ENCODE measurements around the gene H2AZ2.
"Not testable (repeated sequence)": the region's sequence is repeated elsewhere in the genome, so short reads cannot be mapped to it uniquely, and the experiment has no call there.

The H2AZ2 gene

DNA sequence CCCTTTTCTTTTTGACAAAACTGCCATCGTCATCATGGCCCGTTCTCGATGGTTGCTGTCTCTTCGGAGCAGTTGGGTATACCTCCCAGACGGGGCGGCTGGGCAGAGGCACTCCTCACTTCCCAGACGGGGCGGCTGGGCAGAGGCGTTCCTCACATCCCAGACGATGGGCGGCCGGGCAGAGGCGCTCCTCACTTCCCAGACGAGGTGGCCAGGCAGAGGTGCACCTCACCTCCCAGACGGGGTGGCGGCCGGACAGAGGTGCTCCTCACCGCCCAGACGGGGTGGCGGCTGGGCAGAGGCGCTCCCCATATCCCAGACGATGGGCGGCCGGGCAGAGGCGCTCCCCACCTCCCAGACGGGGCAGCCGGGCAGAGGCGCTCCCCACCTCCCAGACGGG lies 22.9 kb upstream of the H2AZ2 start:
- DNase-seq (ENCODE audit: low spot score) = not testable (repeated sequence)

DNA sequence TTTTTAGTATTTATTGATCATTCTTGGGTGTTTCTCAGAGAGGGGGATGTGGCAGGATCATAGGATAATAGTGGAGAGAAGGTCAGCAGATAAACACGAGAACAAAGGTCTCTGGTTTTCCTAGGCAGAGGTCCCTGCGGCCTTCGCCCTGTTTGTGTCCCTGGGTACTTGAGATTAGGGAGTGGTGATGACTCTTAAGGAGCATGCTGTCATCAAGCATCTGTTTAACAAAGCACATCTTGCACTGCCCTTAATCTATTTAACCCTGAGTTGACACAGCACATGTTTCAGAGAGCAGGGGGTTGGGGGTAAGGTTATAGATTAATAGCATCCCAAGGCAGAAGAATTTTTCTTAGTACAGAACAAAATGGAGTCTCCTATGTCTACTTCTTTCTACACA lies 22.4 kb upstream of the H2AZ2 start:
- not testable (repeated sequence) for DNase-seq (ENCODE audit: low spot score)

DNA sequence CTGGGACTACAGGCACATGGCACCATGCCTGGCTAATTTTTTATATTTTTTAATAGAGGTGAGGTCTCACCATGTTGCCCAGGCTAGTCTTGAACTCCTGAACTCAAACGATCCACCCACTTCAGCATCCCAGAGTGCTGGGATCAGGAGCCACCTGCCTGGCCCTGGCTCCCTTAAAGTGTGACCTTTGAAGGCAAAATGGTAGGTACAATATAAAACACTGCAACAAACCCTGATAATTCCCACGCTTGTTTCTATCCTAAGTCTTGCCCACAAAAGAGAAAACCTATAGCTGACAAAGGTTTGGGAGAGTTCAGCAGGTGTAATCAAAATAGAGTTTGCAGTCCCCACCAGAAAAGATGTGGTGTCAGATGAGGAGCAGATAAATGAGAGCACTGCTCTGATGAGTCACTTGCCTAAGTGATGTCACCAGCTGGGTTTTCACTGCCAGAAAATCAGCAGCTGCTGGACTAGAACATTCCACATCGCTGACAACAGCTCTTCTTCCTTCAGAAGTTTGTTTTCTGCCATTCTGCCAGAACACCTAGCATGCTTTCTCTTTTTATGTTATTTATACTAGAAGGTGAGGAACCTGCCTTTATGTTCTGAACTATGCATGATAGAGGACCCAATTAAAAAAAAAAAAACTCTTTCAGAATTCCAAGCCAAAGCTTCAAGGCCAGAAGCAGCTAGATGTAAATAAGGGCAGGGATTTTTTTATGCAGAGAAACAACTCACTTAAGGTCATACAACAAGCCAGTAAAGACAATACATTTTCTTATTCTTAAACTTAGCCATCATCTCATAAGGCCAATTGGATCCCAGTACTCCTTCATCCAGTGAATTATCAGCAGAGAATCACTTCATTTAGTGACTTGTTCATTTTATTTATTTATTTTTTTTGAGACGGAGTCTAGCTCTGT lies 19.4 kb upstream of the H2AZ2 start:
- DNase-seq (ENCODE audit: low spot score) = peak; percentile 88

DNA sequence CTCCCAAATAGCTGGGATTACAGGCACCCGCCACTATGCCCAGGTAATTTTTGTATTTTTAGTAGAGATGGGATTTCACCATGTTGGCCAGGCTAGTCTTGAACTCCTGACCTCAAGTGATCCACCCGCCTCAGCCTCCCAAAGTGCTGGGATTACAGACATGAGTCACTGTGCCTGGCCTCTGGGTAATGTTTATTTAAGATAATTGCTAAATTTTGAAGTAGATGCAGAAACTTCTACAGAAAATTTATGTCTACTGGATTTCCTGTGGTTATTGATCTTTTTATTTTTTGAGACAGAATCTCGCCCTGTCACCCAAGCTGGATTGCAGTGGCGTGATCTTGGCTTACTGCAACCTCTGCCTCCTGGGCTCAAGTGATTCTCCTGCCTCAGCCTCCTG lies 14.1 kb upstream of the H2AZ2 start:
- DNase-seq (ENCODE audit: low spot score) = not testable (repeated sequence)

DNA sequence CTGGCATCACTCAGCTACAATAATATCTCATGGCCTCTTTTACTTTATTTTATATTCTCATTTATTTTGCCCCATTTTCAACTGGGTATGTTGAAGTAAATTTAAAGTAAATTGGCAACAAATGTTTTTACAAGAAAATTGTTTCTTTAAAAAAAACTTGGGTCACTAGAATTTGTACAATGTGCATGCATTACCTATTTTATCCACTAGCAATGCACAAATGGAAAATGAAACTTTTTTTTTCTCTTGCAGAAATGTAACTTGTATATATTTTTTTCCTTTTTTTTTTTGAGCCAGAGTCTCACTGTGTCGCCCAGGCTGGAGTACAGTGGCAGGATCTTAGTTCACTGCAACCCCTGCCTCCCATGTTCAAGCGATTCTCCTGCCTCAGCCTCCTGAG lies 10.3 kb upstream of the H2AZ2 start:
- no peak for DNase-seq (ENCODE audit: low spot score)

DNA sequence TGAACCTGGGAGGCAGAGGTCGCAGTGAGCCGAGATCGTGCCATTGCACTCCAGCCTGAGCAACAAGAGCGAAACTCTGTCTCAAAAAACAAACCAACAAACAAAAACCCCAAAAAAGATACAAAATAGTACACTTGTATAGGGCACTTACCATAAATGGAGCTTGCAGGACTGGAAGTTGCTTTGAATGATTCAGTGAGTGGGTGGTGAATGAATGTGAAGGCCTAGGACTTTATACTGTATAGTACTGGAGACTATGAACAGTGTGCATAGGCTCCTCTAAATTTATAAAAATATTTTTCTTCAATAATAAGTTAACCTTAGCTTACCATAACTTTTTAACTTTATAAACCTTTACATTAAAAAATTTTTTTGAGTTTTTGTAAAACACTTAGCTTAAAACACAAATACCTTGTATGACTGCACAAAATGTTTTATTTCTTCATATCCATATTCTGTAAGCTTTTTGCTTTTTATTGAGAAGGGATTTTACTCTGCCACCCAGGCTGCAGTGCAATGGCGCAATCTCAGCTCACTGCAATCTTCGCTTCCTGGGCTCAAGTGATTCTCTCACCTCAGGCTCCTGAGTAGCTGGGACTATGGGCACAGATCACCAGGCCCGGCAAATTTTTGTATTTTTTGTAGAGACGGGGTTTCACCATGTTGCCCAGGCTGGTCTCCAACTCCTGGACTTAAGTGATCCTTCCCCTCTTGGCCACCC lies 6.9 kb upstream of the H2AZ2 start:
- DNase-seq (ENCODE audit: low spot score) = no peak

DNA sequence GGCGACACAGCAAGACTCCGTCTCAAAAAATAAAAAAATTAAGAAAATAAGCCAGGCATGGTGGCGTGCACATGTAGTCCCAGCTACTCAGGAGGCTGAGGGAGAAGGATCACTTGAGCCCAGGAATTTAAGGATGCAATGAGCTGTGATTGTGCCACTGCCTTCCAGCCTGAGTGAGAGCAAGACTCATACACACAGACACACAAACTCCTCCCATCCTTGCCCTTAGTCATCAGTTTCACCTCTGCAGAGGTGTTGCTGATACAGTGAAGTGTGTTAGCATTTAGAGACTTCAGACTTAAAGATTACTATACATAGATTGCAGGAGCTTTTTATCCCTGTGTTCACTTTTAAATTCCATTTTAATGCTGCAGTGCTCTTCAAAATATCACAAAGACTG lies 5.5 kb upstream of the H2AZ2 start:
- DNase-seq (ENCODE audit: low spot score) = no peak

GRCh38 chr7:44852590-44852989 lies 4.7 kb upstream of the H2AZ2 start:
- no peak for DNase-seq (ENCODE audit: low spot score)

GRCh38 chr7:44849885-44850544 lies 2.1 kb upstream of the H2AZ2 start:
- no peak for DNase-seq (ENCODE audit: low spot score)

- no peak for DNase-seq (ENCODE audit: low spot score)
Observed at GRCh38 chr7:44849259-44849884, 1.5 kb upstream of the H2AZ2 start.

DNA sequence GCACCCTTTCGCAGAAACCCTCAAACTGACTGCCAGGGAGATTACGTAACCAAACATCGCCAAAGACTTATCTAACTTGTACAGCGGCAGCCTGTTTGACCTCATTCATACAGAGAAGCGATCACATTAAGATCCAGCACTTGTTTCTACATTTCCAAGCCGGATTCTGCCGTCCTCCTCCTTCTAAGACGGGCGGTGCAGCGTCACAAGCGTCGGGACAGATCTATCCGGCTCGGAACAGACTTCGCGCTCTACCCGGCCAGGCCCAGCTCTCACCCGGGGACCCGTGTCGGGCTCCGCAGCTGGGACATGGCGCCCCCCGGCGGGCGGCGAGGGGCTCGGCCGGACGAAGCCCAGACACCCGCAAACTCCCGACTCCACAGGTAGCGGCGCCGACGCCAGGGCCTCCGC lies 373 bp downstream of the H2AZ2 start:
- DNase-seq (ENCODE audit: low spot score) = peak; percentile 95

GRCh38 chr7:44846816-44847508 lies 925 bp downstream of the H2AZ2 start:
- DNase-seq (ENCODE audit: low spot score) = no peak

DNA sequence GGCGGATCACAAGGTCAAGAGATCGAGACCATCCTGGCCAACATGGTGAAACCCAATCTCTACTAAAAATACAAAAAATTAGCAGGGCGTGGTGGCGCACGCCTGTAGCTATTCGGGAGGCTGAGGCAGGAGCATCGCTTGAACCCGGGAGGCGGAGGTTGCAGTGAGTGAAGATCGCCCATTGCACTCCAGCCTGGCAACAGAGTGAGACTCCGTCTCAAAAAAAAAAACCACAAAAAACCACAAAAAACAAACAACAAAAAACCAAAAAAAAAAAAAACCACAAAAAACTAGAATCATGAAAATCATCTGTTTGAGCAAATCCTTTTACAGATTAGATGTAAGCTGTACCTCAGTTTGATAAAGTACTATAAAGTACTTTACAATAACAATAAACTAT lies 1.5 kb downstream of the H2AZ2 start:
- not testable (repeated sequence) for DNase-seq (ENCODE audit: low spot score)

DNA sequence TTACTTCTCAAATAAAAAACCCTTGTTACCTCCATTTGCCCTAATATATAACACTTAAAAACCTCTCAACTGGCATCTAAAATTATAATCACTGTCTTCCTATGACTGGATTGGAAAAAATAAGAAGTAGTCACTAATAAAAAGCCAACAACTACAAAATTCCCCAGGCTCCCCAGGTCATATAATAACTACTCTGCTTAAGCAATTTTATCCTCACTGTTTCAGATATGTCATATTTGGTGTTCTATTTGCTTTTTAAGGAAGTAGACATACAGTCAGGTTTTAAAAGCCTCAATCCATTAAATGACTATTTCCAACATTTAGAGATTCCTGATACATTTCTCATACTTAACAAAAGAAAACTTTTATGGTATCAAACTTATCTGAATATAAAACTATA lies 2.4 kb downstream of the H2AZ2 start:
- no peak for DNase-seq (ENCODE audit: low spot score)

DNA sequence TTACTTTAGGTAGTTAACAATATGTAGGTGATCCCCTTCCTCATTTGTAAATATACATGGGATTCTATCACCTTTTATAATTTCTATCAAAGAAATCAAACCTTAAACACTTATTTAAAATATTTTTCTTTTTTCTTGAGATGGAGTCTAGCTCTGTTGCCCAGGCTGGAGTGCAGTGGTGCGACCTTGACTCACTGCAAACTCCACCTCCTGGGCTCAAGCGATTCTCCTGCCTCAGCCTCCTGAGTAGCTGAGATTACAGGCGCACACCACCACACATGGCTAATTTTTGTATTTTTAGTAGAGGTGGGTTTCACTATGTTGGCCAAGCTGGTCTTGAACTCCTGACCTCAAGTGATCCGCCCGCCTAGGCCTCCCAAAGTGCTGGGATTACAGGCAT lies 4.4 kb downstream of the H2AZ2 start:
- not testable (repeated sequence) for DNase-seq (ENCODE audit: low spot score)

DNA sequence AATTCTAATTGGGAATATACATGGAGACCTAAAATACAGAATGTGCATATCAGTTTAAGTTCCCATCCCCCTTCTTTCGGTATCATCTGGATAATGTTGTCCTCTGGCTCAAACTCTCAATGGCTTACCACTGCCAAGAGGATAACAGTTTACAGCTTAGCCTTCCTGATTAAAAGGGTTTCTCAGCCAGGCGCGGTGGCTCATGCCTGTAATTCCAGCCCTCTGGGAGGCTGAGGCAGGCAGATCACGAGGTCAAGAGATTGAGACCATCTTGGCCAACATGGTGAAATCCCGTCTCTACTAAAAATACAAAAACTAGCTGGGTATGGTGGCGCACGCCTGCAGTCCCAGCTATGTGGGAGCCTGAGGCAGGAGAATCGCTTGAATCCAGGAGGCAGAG lies 5.2 kb downstream of the H2AZ2 start:
- DNase-seq (ENCODE audit: low spot score) = not testable (repeated sequence)

GRCh38 chr7:44838751-44839150 lies 9.1 kb downstream of the H2AZ2 start:
- no peak for DNase-seq (ENCODE audit: low spot score)

GRCh38 chr7:44827567-44827966 lies 20.3 kb downstream of the H2AZ2 start:
- DNase-seq (ENCODE audit: low spot score) = no peak

DNA sequence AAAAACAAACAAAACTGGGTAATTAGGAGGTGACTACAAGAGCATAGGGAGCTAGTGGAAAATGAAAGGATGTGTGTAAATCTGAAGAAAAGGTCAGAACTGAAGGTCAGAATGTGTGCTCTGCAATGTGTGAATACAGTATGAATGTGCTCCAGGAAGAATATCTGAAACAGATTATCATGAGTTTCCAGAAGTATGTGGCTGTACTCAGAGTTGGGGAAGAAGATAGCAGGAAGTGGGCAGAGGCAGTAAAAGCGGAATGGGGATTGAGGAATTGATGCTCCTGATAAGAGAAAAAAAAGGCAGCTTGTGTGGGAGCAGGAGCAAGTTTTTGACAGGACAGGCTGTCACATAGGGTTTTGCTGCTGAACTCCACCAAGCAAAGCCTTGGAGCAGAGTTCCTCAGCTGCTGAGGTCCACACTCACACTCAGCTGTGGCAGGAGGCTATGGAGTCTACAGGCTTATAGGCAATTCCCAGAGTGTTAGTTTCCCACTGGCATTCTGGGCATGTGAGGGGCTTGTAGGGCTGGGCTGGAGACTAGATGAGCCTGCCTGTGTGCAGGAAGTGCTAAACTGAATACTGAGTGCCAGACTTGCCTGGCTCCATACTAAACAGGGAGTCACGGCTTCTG lies 22.9 kb downstream of the H2AZ2 start:
- DNase-seq (ENCODE audit: low spot score) = peak; percentile 51

DNA sequence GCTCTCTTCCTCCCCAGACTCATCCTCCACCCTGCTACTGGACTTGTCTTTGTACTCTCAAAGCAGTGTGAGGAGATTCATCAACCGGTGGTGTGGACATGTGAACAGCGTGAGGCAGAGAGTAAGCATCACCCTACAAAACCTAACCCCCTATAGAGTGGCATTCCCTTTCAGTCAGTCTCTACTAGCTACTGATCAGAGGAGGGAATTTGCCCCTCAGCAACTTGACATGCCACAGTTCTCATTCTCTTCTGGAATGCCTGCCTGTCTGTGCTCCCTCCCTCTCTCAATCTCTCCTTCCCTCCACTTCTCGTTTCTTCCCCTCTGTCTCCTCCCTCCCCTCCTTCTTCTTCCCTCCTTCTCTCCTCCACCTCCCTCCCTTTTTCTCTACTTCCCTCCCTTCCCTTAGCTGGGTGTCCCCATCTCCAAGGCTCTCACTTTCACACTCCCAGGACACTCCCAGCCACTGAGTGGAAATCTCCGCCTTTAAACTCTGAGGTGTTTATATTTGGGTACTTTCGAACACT lies 24.6 kb downstream of the H2AZ2 start:
- no peak for DNase-seq (ENCODE audit: low spot score)

- no peak for DNase-seq (ENCODE audit: low spot score)
Observed at GRCh38 chr7:44819292-44819691, 28.6 kb downstream of the H2AZ2 start.

All from GM03348 (cell line).